HG03354 (cell line): ENCODE data around the gene PDCD1LG2.

Experiments
- ATAC-seq: cut with Tn5 transposase; IDR thresholded peaks from one replicate; pipeline ENCODE4 v1.9.1; 2021; ENCODE audit warnings: mild to moderate bottlenecking; ENCODE audit not compliant: unreplicated experiment, poor library complexity, severe bottlenecking

PDCD1LG2 gene

DNA sequence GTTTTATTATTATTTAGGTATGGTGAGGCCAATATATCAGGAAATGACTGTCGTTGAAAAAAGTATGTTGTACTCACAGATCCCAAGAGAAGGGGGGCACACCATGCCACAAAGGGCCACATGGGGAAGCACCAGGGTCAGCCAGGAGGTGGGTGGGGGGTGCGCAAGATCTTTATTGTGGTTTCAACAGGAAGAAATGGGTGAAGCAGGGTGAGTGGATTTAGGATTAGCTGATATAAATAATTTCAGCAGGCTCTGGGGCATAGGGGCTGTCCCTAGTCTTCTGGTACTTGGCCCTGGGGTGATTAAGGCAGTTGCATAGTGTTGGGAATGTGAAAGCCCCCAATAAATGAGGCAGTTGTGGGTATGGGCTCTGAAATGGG is 8.6 kb downstream of the PDCD1LG2 start:
- ATAC-seq = peak; percentile 22

DNA sequence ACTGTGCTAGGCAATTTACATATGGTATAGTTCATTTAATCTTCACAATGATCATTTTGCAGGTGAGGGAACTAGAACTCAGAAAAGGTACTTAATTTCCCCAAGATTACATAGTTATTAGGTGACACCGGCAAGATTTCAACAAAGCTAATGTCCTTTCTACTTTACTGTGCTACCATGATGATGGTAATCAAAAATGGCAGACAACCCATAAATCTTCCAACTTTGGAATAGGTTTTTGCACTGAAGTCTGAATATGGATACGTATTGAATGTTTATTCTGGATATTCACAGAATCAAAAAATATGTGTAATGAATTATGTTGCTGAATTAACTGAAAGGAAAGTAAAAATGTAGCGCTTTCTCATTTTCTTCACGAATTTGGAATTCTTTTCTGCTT is 13.8 kb downstream of the PDCD1LG2 start:
- ATAC-seq = no peak

DNA sequence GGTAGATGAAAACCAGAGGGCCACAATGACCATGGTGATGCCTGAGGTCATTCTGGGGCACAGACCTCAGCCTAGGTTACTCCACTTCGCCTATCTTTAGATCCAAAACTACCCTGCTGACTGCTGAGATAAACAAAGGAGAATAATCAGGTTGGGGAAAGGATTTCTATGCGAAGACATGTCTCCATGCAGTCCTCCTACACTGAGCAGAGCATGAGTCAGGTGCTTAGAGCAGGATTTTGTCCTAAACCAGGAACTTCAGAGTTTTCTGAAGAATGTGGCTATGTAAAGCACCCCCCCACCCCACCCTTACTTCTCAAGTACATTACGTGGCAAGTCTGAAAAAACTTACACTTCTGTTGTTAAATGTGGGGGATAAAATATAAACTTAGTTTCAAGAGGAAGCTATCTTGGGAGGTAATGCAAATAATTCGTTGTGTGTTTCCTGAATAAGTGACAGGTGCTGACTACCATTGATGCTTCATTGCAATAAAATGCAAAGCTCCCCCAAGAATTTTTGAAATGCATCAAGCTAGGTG is 19.4 kb downstream of the PDCD1LG2 start:
- ATAC-seq = peak; percentile 59

DNA sequence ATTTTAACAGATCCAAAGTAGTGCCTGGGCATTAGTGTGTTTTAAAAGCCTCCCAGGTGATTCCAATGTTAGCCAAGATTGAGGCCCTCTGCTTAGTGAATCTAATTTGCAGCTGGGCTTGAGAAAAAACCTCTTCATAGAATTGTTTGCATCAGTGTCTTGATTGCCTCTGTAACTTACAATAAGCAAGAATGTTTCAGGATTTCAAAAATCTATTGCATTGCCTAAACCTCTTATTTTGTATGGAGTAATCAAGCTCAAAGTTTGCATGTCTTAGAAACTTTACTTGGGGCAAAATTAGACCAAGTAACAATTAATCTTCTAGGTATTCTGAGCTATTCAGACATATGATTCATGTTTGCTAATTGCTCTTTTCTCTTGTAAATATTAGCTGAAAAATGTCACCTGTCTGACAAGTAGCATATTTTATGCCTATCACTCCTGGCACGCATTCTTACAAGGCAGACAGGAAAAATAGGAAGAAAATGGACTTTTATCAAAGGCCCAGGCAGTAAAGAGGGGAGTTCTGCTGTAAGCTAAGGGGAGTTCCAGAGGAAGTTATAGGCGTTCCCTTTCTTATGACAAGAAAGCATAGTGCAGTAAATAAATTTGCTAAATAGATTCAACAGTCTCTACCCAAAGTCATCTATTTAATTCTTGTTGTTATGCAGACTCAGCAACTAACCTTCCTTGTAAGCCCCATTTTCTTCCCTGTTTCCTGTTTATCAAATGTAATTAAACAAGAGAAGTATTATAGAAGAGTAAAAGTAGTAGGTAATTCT is 21.0 kb downstream of the PDCD1LG2 start:
- ATAC-seq = no peak

DNA sequence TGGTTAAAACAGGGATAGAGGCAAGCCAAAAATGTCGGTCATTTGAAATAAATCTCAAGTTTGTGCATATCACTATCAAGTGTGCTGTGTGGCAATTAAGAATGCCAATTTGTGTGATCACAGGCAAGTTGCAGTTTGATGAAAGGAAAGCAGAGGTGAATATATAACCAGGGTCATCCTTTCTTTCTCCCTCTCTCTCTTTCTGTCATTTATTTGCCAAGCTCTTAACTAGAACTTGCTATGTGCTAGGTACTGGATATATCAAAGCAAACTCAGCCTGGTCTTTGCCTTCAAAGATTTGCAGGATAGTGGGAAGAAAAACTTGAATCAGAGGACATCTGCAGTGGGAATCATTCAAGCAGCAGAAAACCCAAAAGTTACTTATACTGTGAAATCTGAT is 22.0 kb downstream of the PDCD1LG2 start:
- no peak for ATAC-seq

DNA sequence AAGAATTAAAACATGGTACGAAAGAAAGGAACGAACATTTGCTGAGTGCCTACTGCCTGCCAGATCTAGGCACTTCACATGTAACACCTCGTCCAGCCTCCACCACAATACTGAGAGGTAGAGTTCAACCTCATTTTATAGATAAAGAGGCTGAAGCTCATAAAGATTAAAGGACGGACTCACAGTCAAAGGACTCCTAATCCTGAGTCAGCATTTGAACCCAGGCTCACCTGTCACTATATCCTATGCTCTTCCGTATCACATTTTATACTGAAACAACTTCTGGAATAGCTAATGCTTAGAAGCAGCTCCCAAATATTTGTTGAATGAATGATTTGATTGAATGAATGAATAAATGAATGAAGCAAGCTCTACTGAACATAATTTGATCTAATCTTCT is 22.5 kb downstream of the PDCD1LG2 start:
- ATAC-seq = no peak

DNA sequence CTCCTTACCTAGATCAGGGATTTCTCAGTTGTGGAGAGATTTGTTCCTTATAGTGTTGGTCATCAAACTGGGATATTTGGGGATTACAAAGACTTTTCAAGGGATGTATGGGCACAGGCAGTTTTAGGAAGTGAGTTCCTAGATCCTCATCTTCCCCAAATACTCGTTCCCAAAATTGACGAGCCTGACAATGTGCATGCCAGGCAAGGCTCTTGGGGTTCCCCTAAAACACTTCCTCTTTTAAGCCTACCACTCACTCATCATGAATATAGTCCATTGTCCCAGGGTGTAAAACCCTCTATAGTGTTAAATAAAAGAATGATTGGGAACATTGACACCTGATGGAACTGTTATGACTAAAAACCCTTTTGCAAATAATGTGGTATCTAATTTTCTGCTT is 26.4 kb downstream of the PDCD1LG2 start:
- no peak for ATAC-seq

DNA sequence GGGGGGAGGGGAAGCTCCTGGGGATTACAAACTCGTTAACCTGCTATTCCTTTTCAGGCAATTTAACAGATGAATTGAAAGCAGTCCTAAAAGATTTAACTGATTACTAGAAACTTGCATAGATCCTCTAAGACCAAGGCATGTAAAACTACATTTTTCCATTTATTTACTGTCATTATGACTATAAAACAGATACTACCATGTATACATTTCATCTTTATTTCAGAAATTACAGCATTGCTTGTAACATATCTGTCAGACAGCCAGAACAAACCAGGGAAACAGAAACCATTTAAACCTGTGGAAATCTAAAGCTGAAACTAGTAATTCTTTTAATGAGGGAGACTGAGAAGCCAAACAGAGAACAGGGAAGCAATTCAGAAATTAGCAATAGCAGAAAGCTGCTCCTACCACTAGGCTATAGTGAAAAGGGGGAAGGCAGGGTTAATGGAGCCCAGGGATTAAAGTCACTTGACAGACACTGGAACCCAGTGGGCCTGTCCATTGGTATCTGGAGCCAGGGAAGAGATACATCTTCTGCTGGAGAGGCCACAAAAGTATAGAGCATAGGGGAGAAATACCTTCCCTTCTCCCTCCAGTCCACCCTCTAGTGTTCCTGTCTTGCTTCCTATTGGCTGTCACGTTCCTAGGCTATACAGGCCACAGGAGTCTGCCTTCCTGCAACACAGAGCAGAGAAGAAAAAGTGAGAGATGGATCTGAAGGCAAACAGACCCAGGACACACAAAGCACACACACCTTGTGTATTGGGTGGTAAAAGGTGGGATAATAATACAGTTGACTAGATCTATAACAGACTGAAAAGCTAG is 33.8 kb downstream of the PDCD1LG2 start:
- ATAC-seq = no peak

DNA sequence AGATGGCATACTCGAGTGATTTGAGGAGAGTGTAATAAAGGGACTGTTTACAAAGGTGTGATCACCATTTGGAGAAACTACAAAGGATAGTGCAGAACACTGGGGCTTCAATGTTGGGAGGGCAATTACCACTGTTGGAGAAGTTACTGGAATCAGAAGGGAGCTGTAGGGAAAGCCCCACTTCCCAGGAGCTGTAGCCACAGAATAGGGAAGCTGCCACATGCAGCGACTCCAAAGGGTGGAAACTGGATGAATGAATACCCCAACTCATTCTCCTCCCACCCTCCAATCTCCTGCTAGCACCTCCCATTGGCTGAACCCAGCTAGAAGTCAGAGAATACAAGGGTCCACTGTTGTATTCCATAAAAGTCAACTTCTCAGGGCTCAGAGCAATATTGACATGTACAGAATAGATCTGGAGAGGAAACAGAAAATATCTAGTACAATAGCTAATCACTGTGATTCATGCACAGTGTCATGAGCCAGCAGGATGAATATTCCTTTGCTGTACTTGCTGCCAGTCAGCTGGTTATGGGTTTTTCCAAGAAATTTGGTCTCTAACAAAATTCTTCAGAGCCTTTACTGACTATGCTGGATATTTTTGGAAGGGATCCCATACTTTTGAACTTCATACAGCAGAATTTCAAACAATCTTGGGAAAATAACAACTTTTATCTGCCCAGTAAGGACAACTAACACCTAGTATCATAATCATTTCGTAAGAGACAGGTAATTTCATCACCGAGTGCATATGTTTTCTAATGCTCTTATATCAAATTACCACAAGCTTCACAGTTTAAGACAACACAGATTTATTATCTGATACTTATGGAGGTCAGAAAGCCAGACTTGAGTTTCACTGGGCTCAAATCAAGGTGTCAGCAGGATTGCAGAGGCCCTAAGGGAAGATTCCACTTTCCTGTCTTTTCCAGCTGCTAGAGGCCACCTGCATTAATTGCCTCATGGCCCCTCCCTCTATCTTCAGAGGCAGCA is 39.6 kb downstream of the PDCD1LG2 start:
- ATAC-seq = no peak

DNA sequence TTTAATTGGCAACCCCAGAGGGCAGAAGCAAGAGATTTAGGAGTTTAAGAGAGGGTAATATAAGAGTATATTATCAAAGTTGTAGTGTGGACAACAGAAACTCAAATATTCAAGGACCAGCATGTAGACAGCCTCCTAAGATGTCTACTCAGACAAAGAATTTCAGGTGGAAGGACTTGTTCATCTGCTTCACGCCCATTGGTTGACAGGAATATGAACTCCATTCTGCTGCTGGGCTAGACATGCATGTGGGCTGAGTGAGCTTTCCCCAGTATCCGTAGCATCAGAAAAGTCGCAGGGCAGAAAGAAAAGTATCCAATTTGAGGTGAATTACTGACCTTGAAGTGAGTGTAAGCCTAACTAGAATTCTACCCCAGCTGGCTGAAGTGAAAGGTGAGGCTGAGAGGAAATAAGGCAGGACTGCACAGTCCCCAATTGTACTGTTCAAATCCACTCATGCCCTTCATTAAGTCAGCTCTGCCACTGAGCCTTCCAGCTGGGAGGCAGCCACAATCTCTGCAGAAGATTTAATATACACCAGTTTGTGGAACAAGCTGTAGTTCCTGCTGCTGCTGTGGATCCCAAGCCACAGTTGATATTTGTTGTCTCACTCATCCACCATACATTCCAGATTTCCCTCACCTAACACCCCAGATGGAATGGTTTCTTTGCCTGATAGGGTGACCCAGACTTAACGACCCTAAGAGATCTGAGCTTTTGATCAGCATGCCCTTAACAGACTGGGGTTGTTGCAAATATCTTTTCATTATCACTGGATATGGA is 41.2 kb downstream of the PDCD1LG2 start:
- no peak for ATAC-seq

DNA sequence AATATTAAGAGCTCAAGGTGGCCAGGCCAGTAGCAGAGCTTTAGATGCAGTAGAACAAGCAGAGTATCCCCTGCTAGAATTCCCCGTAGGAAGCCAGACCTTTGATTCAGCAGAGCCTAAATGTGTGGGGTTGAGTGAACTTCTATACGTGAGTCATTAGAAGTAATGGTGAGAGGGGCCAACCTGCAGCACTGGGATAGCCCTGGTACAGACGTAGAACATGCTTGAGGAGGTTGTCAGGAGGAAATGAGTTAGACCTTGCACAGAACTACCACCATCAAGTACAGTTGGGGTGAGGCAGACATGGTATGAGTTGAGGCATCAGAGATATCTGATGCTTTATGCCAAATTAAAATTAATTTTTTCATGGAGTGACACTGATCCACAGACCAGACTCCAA is 42.0 kb downstream of the PDCD1LG2 start:
- no peak for ATAC-seq

DNA sequence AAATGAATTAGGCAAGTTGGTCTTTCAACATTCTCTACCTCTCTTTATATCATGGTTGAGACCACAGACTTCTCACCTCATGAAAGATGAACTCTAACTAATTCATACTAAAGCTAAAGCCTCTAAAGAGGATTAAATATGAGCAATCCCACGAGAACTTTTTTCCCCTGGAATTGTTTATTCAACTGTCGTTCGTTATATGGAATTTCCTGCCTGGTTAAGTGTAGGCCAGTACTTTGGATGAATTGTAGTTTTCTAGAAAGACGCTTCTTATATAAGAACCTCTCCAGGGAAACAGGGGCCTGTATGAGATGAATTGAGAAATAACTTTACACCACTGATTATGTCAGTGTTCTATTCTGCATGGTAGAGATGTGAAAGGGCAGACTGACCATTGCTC is 42.9 kb downstream of the PDCD1LG2 start:
- no peak for ATAC-seq

DNA sequence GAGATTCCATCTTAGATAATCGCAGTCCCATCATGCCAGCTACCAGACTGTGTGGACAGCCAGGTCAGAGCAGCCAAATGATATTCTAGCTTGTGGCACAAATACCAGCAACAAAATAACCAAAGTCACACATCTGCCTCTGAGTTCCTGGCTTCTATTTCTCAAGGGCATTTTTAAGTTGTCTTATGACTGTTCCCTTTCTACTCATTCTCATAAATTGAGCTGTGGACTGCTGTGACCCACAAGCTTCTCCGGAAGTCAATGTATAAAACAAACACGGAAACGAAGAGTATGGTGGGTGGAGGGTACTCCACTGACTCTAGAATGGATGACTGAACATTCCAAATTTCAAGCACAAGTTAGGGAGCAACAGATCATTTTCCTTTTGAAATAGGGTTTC is 43.9 kb downstream of the PDCD1LG2 start:
- ATAC-seq = peak; percentile 69

DNA sequence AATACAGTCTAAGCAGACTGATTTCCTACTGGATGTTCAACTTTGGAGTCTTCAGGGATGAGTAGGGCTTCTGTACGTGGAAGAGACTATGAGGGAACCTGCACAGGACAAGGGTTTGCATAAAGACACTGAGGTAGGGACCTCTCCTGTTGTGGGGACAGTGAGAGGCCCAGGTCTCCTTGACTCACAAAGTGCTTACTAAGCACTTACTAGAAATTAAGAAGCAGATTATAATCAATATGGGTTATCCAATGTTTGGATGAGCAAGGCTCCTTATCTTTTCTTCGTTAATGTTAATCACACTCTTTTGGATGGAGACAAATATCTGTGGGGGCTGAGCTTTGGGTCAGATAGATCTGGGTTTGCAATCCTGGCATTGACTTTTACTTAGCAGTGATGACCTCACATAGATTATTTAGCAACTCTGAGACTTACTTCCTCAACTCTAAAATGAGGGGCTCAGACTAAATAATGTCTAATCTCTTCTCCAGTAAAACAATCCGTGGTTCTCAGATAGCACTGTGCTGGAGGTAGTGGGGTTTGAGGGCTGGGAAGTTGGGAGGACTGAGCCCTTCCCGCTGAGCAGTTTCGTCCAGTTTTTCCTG is 45.9 kb downstream of the PDCD1LG2 start:
- ATAC-seq = no peak

DNA sequence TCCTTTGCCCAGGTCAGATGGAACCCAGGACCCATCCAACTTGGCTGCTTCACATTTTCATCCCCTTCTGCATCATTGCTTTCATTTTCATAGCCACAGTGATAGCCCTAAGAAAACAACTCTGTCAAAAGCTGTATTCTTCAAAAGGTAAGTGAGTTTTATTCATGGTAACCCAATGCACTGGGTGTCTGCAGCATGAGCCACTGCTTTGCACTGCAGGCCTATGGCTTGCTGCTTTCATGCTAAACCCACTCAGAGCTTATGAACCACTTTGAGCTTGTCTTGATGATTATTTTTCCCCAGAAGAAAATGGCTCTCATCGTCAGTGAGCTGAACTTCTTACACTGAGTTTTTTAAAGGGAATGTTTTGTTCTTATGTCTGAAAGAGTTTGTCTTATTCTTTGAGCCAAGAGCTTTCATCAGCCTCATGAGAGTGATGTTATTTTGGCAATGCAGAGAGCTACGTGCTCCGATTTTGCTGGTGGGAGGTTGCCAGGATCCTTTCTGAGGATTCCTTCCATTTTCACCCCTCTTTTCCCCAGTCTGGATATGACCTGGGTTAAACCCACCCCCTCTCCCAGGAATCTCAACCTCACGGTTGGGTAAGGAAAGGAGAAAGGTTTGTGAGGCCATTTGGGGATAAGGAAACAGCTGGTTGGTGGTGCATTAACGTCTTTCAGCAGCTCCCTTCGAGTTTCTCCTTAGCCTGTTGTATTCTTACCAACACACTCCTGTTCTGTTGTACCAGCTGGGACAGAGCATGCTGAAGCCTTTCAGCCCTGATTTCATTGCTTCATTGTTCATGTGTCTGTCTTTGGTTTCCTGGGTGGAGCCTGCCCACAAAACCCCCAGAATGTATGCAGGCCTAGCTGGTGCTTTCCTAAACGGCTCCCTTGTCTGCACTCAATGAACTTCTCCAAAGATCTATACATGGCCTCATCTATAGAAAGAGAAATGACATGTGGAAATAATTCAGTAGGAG is 47.6 kb downstream of the PDCD1LG2 start:
- peak; percentile 73 for ATAC-seq

DNA sequence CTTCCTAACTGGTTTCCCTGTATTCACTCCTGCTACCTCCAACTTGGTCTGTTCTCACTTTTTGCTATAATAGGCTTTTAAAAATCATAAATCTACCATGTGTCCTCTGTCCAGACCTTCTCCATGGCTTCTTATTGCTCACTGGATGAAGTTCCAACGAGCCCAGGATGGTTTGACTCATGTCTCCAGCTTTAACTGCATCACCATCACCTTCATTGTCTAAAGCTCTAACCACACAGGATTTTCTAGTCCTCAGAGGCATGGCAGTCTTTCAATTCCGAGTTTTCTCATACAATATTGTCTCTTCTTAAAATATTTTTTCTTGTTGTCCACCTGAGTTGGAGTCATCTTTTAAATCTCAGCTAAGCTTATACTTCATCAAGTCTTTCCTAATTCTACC is 49.3 kb downstream of the PDCD1LG2 start:
- ATAC-seq = no peak

DNA sequence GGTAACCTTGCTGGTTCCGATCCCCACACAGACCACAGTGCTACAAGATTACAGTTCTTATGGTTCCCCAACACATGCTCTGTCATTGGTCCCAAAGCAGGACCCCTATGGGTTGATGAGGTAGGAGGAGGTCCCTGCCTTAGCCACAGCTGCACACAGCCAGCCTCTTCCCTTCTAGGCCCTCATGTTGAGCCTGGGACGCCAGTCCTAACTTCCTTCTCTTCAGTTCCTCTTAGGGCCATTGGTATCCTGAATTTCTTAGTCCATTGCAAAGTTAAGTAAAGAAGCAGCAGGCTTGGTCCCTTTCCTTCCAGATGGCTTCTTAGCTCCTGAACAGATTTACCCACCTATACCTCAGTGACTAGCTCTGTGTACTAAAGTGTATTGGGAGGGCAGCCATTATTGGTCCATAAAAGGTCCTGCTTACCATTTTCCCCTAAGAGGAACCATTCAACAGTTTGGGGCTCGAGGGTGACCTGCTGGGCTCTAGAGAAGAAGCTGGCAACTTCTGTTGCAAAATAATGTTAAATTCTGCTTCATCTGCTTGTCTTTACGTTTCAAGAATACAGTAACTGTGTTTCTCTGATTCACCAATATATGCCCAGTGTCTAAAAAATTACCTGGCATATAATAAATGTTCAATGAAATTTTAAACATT is 50.2 kb downstream of the PDCD1LG2 start:
- no peak for ATAC-seq
